ENCODE measurements around the gene DRAM1.

GRCh38 chr12:101906226-101906625 is 28.8 kb downstream of the DRAM1 start:
- TF ChIP-seq EP300 (IDR thresholded peaks at IDR 0.05): no peak
- TF ChIP-seq POLR2A (IDR thresholded peaks at IDR 0.05; ENCODE audit: low read depth): no peak
